ENCODE data around the gene NTNG2.

DNA sequence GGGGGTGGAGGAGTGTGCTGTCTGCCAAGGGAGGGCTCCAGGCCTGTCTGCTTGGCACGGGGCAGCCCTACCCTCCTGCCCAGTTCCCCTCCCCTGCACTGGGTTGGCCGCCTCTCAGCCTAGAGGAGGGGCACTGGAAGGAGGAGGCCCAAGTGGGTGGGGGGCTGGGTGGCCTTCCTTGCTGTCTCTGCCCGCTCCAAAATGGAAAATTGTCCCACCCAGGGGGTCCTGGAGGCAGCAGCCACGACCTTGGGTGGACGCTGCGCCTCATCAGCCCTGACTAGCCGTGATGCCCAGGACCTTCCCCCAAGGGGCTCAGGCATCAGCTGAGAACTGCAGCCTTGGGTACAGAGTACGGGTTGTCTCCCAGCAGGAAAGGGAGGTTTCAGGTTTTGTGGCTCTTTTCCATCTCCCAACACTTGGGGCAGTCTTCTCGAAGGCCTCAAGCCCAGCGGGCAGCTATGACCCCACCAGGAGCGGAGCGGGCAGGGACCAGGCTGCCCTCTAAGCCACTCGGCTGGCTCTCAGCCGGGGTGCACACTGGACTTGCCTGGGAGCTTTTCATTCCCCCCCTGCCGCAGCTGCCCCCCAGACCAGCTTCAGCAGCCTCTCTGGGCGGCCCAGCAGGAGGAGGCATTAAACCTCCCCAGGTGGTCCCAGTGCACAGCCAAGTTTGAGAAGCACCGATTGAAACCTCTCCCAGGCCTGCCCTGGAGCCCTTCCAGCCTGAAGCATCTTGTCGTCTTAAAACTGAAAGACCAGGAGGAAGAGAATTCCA lies 20.6 kb downstream of the NTNG2 start:
- TF ChIP-seq, protein P1, sequence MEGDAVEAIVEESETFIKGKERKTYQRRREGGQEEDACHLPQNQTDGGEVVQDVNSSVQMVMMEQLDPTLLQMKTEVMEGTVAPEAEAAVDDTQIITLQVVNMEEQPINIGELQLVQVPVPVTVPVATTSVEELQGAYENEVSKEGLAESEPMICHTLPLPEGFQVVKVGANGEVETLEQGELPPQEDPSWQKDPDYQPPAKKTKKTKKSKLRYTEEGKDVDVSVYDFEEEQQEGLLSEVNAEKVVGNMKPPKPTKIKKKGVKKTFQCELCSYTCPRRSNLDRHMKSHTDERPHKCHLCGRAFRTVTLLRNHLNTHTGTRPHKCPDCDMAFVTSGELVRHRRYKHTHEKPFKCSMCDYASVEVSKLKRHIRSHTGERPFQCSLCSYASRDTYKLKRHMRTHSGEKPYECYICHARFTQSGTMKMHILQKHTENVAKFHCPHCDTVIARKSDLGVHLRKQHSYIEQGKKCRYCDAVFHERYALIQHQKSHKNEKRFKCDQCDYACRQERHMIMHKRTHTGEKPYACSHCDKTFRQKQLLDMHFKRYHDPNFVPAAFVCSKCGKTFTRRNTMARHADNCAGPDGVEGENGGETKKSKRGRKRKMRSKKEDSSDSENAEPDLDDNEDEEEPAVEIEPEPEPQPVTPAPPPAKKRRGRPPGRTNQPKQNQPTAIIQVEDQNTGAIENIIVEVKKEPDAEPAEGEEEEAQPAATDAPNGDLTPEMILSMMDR (IDR thresholded peaks at IDR 0.05 in 8 of 11, conservative IDR thresholded peaks at IDR 0.05 in 3 of 11), result no peak
- no peak for TF ChIP-seq POLR2AphosphoS5 (IDR thresholded peaks at IDR 0.05)

Measured in spleen (tissue), 7 donors.